Stimulated activated CD8-positive, alpha-beta memory T cell treated with anti-CD3 and anti-CD28 coated beads, Interleukin-7, amount 100 ng/mL, for 1 hour (primary cell): ENCODE data around the gene CDNF.
"Not testable (repeated sequence)": the region's sequence is repeated elsewhere in the genome, so short reads cannot be mapped to it uniquely, and the experiment has no call there.

ENCODE experiments used
- DNase-seq, 2 donors: peaks; one replicate each; pipeline ENCODE4 v3.0.0-alpha.2; 2020; ENCODE audit warnings: low read depth in 2 of 2

The CDNF gene

DNA sequence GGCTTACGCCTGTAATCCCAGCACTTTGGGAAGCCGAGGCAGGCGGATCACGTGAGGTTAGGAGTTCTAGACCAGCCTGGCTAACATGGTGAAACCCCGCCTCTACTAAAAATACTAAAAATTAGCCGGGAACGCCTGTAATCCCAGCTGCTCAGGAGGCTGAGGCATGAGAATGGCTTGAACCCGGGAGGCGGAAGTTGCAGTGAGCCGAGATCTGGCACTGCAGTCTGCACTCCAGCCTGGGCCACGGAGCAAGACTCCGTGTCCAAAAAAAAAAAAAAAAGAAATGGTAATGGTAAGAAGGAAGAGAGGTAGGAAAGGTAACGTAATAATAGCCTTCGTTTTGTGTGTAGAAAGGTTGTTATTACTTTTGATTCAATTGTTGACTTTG, 1.5 kb upstream of the CDNF start:
- DNase-seq = no peak

DNA sequence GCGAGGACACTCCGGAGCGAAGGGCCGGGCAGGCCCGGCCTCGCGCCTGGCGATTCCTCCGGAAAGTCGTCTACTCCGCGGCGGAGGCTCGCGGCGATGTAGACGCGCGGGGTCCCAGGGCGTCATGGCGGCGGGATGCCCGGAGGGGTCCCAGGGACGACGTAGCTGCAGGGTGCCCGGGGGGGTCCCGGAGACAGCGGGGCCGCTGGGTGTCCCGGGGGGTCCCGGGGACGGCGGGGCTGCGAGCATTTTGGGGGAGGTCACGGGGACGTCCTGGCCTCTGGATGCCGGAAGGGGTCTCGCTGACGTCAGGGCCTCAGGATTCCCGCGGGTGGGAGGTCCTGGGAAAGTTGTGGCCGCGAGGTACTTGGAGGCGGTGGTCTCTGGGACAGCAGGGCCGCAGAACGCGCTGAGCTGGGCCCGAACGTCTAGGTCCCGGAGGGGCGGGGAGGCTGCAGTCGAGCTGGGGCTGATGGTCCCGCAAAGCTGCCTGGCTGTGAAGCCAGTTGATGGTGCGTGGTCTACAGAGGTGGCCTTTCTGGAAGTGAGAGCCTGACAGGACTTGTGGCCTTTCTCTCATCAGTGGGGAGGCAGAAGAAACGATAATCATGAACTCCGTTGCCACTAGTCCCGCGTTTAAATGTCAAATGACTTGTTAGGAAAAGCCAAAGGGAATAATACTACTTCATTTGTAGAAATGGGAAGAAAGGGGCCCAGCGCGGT, 906 bp upstream of the CDNF start:
- DNase-seq = peak in 1 of 2 donors; percentile 1

DNA sequence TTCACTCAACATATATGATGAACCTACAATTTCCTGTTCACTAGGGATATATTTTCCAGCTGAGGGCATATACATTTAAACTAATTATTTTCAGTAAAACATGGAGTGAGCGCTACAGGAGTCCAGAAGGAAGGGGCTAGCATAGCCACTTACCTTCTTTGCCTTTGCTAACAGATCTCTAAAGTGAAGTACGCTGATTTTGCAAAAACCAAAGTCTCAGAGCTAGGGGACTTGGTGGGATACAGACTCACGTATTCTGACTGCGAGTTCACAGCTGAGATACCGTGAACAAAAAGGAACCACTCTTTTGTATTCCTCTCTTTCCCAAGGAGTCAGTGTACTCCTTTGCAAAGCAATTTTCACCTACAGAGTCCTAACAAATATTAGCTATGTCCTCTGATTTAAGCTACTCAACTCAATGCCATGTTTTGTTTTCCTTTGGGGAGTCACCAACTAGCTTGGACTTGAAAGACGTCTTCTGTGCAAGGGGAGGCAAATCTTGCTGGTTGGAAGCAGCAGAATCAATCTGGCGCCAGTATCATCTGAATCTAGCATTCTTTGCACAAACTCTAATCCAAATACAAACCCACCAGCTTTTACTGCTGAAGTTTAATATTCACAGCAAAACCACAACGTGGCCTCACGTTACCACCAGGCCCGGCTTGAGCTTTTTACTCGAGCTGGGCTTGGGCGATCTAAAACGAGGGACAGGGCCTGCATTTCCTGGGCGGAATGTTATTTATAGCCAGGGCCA, 657 bp downstream of the CDNF start:
- DNase-seq = no peak

DNA sequence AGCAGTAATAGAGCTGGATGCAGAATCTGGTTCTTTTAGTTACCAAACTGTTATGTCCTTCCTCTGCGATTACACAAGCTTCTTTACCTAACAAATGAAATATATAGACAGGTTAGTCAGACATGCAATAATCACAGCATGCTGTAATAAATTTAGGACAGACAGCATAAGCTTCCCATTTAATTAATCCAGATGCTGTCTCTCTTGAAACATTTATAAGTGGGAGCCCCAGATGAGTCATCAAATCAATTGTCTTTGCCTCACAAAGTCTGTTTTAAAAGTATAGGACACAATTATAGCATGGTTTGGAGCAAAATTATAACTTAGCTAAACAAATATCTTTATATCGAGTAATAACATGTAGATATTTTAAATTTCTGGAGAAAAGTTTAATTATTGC, 1.6 kb downstream of the CDNF start:
- no peak for DNase-seq

DNA sequence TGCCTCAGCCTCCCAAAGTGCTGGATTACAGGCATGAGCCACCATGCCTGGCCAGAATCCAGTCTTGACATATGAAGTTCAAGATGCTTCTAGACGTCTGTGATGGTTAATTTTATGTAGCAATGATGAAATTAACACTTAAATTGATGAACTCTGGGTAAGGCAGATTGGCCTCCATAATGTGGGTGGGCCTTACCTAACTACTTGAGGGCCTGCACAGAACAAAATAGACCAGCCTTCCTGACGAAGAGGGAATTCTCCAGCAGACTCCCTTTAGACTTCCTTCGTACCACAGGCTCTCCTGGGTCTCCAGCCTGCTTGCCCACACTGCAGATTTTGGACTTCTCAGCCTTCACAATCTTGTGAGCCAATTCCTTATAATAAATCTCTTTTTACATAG, 4.7 kb downstream of the CDNF start:
- no peak for DNase-seq

DNA sequence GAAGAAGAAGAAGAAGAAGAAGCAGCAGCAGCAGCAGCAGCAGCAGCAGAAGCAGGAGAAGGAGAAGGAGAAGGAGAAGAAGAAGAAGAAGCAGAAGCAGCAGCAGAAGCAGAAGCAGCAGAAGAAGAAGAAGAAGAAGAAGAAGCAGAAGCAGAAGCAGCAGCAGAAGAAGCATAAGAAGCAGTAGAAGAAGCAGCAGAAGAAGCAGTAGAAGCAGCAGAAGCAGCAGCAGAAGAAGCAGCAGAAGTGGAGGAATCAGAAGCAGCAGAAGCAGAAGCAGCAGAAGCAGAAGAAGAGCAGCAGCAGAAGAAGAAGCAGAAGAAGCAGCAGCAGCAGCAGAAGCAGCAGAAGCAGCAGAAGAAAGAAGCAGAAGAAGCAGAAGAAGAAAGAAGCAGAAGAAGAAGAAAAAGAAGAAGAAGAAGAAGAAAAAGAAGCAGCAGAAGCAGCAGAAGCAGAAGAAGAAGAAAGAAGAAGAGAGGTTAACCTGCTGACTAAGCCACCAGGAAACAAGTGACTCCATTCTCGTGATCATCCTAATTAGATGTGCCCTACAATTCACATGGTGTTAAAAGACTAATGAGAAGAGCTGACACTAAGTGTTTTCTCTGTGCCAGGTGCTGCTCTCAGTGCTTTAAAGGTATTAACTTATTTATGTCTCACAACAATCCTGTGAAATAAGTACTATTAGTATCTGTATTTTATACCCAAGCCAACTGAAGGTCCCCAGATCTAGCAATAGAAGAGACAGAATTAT, 11.6 kb downstream of the CDNF start:
- no peak for DNase-seq

DNA sequence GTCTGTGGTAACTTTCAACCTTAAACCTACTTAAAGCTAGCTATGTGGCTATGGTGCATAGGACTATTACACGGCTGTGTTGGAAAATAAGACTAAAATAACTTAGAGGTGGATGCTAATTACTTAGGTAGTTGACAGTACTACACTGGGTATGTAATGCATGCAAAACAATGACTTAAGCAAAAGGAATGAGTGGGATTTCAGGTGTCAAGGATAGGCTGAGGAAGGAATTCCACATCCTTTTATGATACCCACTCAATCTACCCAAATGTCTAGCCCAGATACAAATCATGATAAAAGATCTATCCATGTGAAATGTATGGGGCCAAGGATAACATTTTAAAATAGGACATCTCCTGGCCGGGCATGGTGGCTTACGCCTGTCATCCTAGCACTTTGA, 13.9 kb downstream of the CDNF start:
- DNase-seq = no peak

DNA sequence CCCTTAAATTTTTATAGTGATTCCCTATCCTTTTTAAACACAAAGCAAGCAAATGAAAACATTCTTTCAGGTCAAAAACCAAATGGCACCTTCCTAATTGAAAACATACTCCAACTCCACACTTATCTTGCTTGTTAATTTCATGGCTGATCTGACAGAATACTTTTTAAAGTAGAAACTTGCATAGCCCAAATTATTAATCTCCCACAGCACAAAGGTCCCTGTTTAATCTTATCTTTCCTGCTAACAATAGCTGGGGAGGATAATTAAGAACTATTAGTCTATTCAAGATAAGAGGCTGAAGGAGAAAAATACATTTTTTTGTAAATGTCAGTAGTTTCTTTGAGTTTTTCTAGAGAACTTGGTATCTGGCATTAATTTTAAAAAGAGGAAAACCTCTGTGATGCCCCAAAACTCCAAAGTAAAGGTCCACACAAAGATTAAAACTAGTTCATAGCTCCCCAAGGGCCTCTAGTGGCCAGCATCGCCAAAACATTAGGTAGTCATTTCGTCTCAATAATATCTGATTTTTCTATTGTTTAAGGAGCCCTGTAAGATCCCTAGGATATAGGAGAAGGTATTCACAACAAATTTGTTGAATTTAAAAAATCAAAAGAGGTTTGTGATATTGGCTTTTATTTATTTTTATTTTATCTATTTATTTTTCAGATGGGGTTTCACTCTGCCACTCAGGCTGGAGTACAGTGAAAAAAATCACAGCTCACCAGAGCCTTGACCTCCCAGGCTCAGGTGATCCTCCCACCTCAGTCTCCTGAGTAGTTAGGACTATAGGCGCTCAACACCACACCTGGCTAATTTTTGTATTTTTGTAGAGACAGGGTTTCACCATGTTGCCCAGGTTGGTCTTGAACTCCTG, 14.7 kb downstream of the CDNF start:
- DNase-seq = no peak

DNA sequence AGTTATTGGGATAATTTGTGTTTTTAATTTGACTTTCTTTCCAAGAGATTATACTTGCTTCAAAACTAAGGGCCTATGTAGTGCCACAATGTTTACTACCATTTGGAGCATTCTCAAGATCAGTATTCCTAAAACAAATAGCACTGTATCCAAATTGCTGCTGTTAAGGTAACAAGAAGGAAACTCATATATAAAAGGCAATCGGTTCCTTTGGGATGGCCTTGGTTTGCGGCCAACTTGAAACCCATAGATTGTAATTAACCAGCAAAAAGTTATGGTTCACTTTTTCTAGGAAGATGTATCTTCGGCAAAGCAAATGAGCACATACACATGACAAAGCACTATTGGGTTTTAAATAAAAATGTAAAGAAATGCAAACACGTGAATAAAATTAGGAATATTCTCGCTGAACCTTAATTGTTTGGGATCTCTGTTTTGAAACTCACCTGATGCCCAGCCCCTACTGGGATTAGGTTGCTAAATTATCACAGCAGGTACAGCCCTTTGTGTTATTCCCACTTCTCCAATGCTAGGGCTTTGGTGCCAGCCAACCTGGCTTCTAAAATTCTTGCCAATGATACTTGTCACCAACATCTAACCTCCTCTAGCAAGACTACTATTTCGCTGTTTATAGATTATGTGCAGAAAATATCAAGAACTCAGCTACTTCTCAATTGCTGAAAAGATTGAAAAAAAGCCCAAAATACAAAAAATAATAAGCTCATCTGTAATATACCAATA, 16.0 kb downstream of the CDNF start:
- DNase-seq = no peak

DNA sequence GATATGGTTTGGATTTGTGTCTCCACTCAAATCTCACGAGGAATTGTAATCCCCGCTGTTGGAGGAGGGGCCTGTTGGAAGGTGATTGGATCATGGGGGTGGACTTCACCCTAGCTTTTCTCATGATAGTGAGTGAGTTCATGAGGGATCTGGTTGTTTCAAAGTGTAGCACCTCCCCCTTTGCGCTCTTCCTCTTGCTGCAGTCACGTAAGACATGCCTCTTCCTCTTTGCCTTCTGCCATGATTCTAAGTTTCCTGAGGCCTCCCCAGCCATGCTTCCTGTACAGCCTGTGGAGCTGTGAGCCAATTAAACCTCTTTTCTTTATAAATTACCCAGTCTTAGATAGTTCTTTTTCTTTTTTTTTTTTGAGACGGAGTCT, 17.1 kb downstream of the CDNF start:
- DNase-seq = no peak

DNA sequence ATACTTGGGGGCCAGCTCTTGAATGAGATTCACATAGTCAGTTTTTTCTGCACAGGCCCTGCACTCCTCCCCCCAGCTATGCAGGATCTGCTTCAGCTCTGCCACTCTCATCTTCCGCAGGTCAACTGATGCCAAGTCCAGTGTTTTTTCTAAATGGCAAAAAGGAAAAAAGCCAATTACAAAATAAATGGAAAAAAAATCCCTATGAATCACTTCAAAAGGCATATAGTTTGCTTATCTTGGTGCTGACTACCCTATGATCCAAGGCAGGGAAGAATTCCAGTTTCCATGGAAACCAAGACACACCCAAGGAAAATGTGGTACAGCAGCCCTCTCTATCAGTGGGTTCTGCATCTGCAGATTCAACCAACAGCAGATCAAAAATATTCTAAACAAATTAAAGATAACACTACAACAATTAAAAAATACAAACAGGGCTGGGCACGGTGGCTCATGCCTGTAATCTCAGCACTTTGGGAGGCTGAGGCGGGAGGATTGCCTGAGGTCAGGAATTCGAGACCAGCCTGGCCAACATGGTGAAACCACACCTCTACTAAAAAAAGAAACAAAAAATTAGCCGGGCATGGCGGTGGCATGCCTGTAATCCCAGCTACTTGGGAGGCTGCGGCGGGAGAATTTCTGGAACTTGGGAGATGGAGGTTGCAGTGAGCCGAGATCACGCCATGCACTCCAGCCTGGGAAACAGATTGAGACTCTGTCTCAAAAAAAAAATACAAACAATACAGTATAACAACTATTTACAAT, 17.6 kb downstream of the CDNF start:
- DNase-seq = no peak

DNA sequence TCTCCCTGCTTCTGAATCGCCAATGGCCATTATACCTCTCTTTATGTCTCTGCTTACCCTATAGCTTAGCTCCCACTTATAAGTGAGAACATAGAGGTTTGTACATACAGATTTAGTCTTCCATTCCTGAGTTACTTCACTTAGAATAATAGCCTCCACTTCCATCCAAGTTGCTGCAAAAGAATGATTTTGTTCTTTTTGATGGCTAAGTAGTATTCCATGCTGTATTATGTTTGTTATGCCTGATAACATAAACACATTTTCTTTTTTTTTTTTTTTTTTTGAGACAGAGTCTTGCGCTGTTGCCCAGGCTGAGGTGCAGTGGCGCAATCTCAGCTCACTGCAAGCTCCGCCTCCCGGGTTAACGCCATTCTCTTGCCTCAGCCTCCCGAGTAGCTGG, 21.1 kb downstream of the CDNF start:
- not testable (repeated sequence) for DNase-seq

DNA sequence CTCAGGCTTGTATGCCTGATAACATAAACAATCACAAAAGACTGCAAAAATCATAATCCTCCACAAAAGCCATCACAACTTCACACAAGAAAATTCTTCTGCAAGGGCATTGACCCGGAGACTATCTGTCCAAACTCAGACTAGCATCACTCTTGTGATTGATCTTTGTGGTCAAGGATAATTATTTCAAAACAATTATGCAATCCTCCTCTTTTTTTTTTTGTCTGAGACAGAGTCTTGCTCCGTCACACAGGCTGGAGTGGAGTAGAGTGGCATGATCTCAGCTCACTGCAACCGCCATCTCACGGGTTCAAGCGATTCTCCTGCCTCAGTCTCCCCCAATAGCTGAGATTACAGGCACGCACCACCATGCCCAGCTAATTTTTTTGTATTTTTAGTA, 22.2 kb downstream of the CDNF start:
- DNase-seq = no peak

DNA sequence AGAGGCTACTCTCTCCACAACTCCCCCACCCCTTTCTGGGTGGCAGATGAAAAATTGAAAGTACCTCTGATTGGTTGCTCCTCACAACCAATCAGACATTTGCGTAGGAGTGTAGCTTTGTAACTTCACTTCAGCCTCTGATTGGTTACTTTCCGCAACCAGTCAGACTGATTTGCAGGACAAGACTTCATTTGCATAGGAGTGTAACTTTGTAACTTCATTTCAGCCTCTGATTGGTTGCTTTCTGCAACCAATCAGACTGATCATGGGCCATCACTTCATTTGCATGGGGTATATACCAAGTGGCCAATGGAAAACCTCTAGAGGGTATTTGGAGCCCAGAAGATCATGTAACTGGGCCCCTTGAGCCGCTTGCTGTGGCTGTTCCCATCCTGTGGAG, 25.6 kb downstream of the CDNF start:
- no peak for DNase-seq

DNA sequence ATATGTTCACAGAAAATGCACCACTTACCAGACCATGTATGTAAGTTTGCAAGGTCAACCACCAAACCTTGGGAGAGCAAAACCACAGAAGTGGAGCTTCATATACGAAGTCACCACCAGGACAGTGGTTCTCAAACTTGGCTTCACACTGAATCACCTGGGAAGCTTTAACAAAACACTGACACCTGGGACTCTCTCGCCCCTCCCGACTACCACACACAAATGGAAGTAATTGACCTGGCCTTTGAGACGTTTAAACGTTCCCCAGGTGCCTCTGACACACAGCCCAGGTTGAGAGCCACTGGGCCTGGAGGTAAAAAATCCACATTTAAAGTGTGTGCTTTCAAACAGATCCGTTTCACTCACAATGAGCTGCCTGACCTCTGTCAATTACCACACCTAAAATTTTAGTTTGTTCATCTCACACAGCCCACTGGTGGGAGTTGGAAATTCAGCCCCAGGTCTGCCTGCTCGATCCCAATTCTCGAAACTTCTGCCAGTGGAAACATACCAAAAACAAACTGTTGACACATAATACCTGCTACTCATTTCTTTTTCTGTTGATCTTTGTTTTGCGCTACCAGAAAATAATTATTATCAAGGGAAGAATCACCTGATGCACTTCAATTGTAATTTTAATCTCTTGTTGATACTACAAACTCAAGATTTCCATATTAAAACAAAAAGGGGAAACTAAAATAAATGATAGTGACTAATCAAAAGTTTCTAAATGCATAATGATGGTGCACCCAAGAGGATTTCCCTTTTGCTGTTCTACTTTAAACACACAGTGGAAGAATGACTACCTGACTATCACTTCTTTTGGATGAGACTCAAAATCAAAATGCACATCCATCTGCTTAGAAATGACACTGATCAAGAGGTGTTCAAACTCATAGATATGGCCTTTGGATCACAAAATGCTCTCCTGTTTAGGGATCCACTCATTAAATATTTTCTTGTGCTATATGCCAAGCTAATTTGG, 26.6 kb downstream of the CDNF start:
- no peak for DNase-seq

DNA sequence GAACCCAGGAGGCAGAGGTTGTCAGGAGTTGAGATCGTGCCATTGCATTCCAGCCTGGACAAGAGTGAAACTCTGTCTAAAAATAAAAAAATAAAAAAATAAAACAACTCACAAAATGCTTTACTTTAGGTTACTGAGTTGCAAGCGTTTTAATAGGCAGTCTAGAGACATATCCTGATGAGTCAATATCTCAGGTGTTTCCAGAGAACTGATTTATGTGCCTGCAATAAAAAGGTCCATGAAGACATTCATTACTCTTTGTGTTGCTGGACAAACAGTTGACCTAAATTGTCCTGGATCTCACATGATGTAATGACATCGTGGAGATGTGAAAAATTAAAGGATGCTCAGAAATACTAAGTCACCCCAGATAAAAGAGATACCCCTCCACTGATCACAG, 31.5 kb downstream of the CDNF start:
- no peak for DNase-seq

DNA sequence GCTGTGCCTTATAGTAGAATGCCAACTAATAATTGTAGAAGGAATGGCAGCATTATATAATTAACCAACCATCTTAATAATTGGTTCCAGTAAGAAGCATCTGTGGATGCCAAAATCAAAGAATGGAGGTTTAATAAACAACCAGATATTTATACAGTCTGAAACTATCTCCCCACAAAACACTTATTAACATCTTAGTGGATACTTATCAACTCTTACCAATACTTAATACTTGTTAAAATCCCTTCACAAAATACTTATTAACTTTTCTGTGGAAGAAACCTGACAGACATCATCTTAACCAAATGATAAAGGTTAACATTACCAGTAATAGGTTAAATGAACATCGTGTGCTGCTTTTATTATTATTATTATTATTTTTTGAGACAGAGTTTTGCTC, 34.0 kb downstream of the CDNF start:
- DNase-seq = no peak

DNA sequence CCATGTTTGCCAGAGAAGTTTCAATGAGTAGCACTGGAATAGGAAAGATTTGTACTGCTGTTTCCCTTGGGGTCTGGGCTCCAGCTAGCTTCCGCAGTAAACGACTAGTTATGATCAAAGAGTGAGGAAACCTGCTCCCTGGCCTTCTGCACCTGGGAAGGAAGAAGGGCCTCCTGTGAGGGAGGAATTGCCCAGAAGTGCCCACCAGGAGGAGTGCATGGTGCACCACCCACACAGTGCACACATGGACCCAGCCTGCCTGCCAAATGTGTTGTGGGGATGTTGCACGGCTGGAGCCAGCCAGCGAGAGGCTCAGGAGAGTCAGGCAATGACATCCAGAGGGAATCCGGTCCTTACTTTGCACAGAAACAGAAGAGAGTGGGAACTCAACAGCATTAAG, 36.1 kb downstream of the CDNF start:
- no peak for DNase-seq

DNA sequence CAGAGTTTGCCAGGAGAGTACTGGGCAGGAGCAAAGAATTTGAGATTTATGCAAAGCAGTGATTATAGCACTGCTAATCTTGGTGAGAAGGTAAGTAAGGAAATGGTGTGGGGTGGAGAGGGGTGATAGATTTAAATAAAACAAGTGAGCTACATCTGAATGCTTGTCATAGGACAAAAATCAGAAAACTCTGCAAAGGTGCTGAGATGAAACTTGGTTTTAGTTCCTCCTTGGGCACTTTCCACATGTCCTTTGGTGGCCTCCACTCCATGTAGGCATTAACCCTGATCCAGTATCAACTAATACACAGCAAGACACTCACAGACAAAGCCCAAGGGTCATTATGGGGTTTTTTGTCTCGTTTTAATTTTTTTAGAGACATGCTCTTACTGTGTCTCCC, 37.4 kb downstream of the CDNF start:
- DNase-seq = no peak
